H1 (cell line): ENCODE measurements around the gene MREG. TPM values are rescaled to one million over a fixed set of nuclear protein-coding genes. Genes with fewer than 3 reads are reported as not detected.

Experiments used
- CTCF ChIA-PET: fragments of 300-600 bp; sonication (Branson Sonifier 250); formaldehyde crosslinking; loops from one replicate; lab custom pipeline; 2021; ENCODE audit not compliant: partially characterized antibody; lab: Charles Lee
- POLR2A ChIA-PET: fragments of 300-600 bp; sonication (Branson Sonifier 250); formaldehyde crosslinking; loops from one replicate; lab custom pipeline; 2021; ENCODE audit warnings: inconsistent platforms; ENCODE audit not compliant: partially characterized antibody; lab: Charles Lee
- DNase-seq, 2 experiments: peaks; one replicate each; pipeline versions ENCODE4 v3.0.0 to v3.0.0-alpha.2; 2010 to 2022; ENCODE audit warnings: low spot score in 2 of 2, low read depth in 1 of 2, mixed read lengths in 1 of 2
- FAIRE-seq: peaks from 2 replicates; lab custom pipeline; 2011; peaks lifted over from hg19 to GRCh38; lab: Jason Lieb, UNC
- H2AFZ ChIP-seq: 2 replicates; pipeline ENCODE4 v1.8.1; 2012; ENCODE audit warnings: low read length, inconsistent platforms
- H2AK5ac ChIP-seq: 2 replicates; pipeline ENCODE4 v1.6.1; 2013; ENCODE audit warnings: low read depth, low read length
- H2BK120ac ChIP-seq: replicated peaks from 2 replicates; pipeline ENCODE3; 2013; ENCODE audit warnings: low read depth, low read length, inconsistent platforms
- H2BK12ac ChIP-seq: 2 replicates; pipeline ENCODE4 v1.6.1; 2013; ENCODE audit warnings: low read depth, low read length
- H2BK15ac ChIP-seq: 2 replicates; pipeline ENCODE4 v1.6.1; 2013; ENCODE audit warnings: low read length
- H2BK20ac ChIP-seq: 2 replicates; pipeline ENCODE4 v1.6.1; 2013; ENCODE audit warnings: low read length
- H2BK5ac ChIP-seq: 2 replicates; pipeline ENCODE4 v1.6.1; 2013; ENCODE audit warnings: low read depth, low read length
- H3K14ac ChIP-seq: 2 replicates; pipeline ENCODE4 v1.6.1; 2013; ENCODE audit warnings: inconsistent platforms; ENCODE audit not compliant: insufficient read length
- H3K18ac ChIP-seq: 2 replicates; pipeline ENCODE4 v1.6.1; 2013; ENCODE audit warnings: low read length; ENCODE audit errors: extremely low read depth
- H3K23ac ChIP-seq: 2 replicates; pipeline ENCODE4 v1.6.1; 2013; ENCODE audit warnings: inconsistent platforms; ENCODE audit not compliant: insufficient read length
- H3K23me2 ChIP-seq: 2 replicates; pipeline ENCODE4 v1.6.1; 2013; ENCODE audit warnings: low read depth, low read length
- H3K27ac ChIP-seq: 2 replicates; pipeline ENCODE4 v1.6.1; 2011; ENCODE audit warnings: low read depth, low read length, inconsistent platforms
- H3K27me3 ChIP-seq, 4 experiments: replicated peaks in 1 of 4; 1 replicate in 1 of 4; 2 replicates in 3 of 4; pipeline versions ENCODE4 v1.6.1 to v1.8.1; 2011 to 2013; ENCODE audit warnings: low read length in 3 of 4, mild to moderate bottlenecking in 3 of 4, inconsistent platforms in 2 of 4, mixed read lengths in 2 of 4, moderate library complexity in 1 of 4; ENCODE audit not compliant: control insufficient read depth in 3 of 4, insufficient read depth in 3 of 4; ENCODE audit errors: extremely low read depth in 1 of 4
- H3K36me3 ChIP-seq, 4 experiments: 2 replicates each; pipeline versions ENCODE4 v1.6.1 to v1.8.1; 2011 to 2013; ENCODE audit warnings: mild to moderate bottlenecking in 4 of 4, low read length in 3 of 4, moderate library complexity in 2 of 4, control low read depth in 1 of 4, inconsistent platforms in 1 of 4; ENCODE audit not compliant: insufficient read depth in 4 of 4, control insufficient read depth in 2 of 4
- H3K4ac ChIP-seq: replicated peaks from 2 replicates; pipeline ENCODE3; 2013; ENCODE audit warnings: low read length, low read depth, mixed read lengths, inconsistent platforms; ENCODE audit not compliant: insufficient read length
- H3K4me1 ChIP-seq, 4 experiments: replicated peaks in 1 of 4; 1 replicate in 1 of 4; 2 replicates in 3 of 4; pipeline versions ENCODE4 v1.6.1 to v1.8.1; 2011 to 2013; ENCODE audit warnings: low read length in 3 of 4, inconsistent platforms in 2 of 4, mixed read lengths in 1 of 4; ENCODE audit not compliant: insufficient read depth in 4 of 4, control insufficient read depth in 3 of 4
- H3K4me2 ChIP-seq, 2 experiments: 2 replicates each; pipeline versions ENCODE4 v1.6.1 to v1.8.1; 2011 to 2013; ENCODE audit warnings: low read depth in 2 of 2, low read length in 2 of 2, control low read depth in 1 of 2, inconsistent platforms in 1 of 2, mild to moderate bottlenecking in 1 of 2; ENCODE audit not compliant: insufficient read depth in 1 of 2
- H3K4me3 ChIP-seq, 4 experiments: fragments of 200-600, 300-600 bp in 1 of 4; sonication (generic), shearing (Covaris generic), sonication (Bioruptor Twin) in 1 of 4; 2 replicates each; pipeline versions ENCODE4 v1.5.1 to v1.8.1; 2011 to 2016; ENCODE audit warnings: low read length in 4 of 4, low read depth in 3 of 4, control low read depth in 2 of 4, inconsistent platforms in 2 of 4, mild to moderate bottlenecking in 2 of 4, mixed read lengths in 1 of 4, moderate library complexity in 1 of 4; ENCODE audit not compliant: insufficient read depth in 2 of 4; ENCODE audit errors: extremely low read depth in 1 of 4
- H3K56ac ChIP-seq: replicated peaks from 2 replicates; pipeline ENCODE3; 2013; ENCODE audit warnings: low read depth, mild to moderate bottlenecking, mixed read lengths, low read length, inconsistent platforms; ENCODE audit not compliant: insufficient read length
- H3K79me1 ChIP-seq: 2 replicates; pipeline ENCODE4 v1.6.1; 2013; ENCODE audit warnings: low read depth, low read length, control low read depth
- H3K79me2 ChIP-seq, 2 experiments: 2 replicates each; pipeline versions ENCODE4 v1.6.1 to v1.8.1; 2012 to 2013; ENCODE audit warnings: low read length in 2 of 2, mild to moderate bottlenecking in 2 of 2, inconsistent platforms in 1 of 2; ENCODE audit not compliant: insufficient read depth in 2 of 2, control insufficient read depth in 1 of 2
- H3K9ac ChIP-seq, 4 experiments: replicated peaks in 1 of 4; 1 replicate in 1 of 4; 2 replicates in 3 of 4; pipeline versions ENCODE4 v1.6.1 to v1.8.1; 2011 to 2013; ENCODE audit warnings: low read depth in 3 of 4, low read length in 3 of 4, control low read depth in 2 of 4, mild to moderate bottlenecking in 2 of 4, moderate library complexity in 2 of 4, inconsistent platforms in 1 of 4; ENCODE audit errors: extremely low read depth in 1 of 4
- H3K9me3 ChIP-seq, 2 experiments: 2 replicates each; pipeline versions ENCODE4 v1.6.1 to v1.8.1; 2012 to 2013; ENCODE audit warnings: mild to moderate bottlenecking in 2 of 2, moderate library complexity in 2 of 2, control low read depth in 1 of 2, inconsistent platforms in 1 of 2, low read depth in 1 of 2, low read length in 1 of 2, mixed read lengths in 1 of 2; ENCODE audit not compliant: insufficient read depth in 2 of 2
- H4K20me1 ChIP-seq, 2 experiments: replicated peaks in 1 of 2; 2 replicates each; pipeline versions ENCODE3 to v1.8.1; 2011 to 2013; ENCODE audit warnings: inconsistent platforms in 2 of 2, low read length in 2 of 2, mild to moderate bottlenecking in 1 of 2; ENCODE audit not compliant: insufficient read depth in 2 of 2, control insufficient read depth in 1 of 2
- H4K5ac ChIP-seq: 2 replicates; pipeline ENCODE4 v1.6.1; 2013; ENCODE audit warnings: low read length, low read depth, mixed read lengths, inconsistent platforms; ENCODE audit not compliant: insufficient read length
- H4K8ac ChIP-seq: 2 replicates; pipeline ENCODE4 v1.8.0; 2013; ENCODE audit warnings: mild to moderate bottlenecking, moderate library complexity, low read length, inconsistent platforms; ENCODE audit not compliant: insufficient read depth; ENCODE audit errors: extremely low read depth
- H4K91ac ChIP-seq: replicated peaks from 2 replicates; pipeline ENCODE3; 2013; ENCODE audit warnings: low read length, mixed read lengths, inconsistent platforms; ENCODE audit not compliant: insufficient read length
- SAP30 ChIP-seq: fragments of 300-600 bp; sonication (generic); IDR thresholded peaks from 2 replicates; pipeline ENCODE4 v1.7.1; 2012; ENCODE audit warnings: low read length, moderate library complexity, mild to moderate bottlenecking, inconsistent platforms; ENCODE audit not compliant: insufficient read depth, insufficient replicate concordance
- SIX5 ChIP-seq: IDR thresholded peaks from 2 replicates; pipeline ENCODE4 v1.6.1; 2011; ENCODE audit warnings: mild to moderate bottlenecking, low read depth, low read length
- SP4 ChIP-seq: IDR thresholded peaks from 2 replicates; pipeline ENCODE4 v1.6.1; 2012; ENCODE audit warnings: low read length, inconsistent platforms
- WGBS, 2 experiments: shearing (Covaris generic) in 1 of 2; methylation state at CpG; one replicate each; pipeline versions ENCODE4 v1.1.6 to v1.1.7; 2013 to 2015; ENCODE audit warnings: low lambda C conversion rate in 2 of 2, mixed read lengths in 2 of 2, inconsistent platforms in 1 of 2, low coverage in 1 of 2, missing lambda C conversion rate in 1 of 2; ENCODE audit not compliant: insufficient replicate concordance in 2 of 2, insufficient coverage in 1 of 2, insufficient read length in 1 of 2; ENCODE audit errors: extremely low coverage in 1 of 2, missing lambda C conversion rate in 1 of 2; 5-methylcytosine and 5-hydroxymethylcytosine counted together
- polyA plus RNA-seq, 7 experiments: library from polyadenylated mRNA; depleted of rRNA in 3 of 7; stranded (reverse) in 5 of 7; unstranded in 2 of 7; fragments of >200 nt in 5 of 7; fragments of 200-250 nt in 2 of 7; gene quantifications; 1 replicate in 5 of 7; 2 replicates in 1 of 7; 4 replicates in 1 of 7; pipeline versions ENCODE4 v1.2.1 to v1.2.3, GENCODE V29; 2011 to 2013; ENCODE audit warnings: missing spikeins in 2 of 7, mixed read lengths in 2 of 7
- total RNA-seq: library from RNA; stranded (reverse); fragmentation: NEBNext Ultra II Directional; extraction: Animal tissue kit (Norgen Biotek cat#: 25700); gene quantifications from 2 replicates; pipeline ENCODE4 v1.2.1, GENCODE V29; 2021

Gene MREG
- total and polyA plus RNA-seq, 2 of the 8 experiments (the other 6 are each of a cell fraction or from before 2014, with no cell fraction given): 7.5 to 31.9 TPM

DNA sequence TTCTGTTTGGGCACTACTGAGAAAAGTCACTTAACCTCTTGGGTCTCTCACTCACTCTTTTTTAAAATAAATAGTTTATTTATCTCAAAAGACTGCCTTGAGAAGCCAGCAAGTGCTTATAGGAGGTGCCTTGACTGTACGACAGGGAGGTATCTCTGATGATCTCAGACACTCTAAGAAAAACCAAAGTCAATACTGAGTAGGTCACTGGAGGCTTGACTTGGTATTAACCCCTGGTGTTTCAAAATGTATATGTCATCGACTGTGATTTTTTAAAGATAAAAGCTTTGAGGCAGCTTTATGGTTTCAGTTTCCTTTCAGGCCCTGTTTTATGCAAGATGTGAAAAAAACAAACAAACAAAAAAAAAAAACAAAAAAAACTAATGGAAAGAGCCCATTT, 33.7 kb downstream of the MREG start:
- no peak overlapping the region for H3K9ac ChIP-seq
- peaks cover 12% of the 10 kb centered on the region for H3K79me1 ChIP-seq
- H4K20me1 ChIP-seq: no peaks in the 10 kb centered on the region
- peaks cover 2 to 5% of the 10 kb centered on the region in 2 experiments for H3K9me3 ChIP-seq
- H2BK5ac ChIP-seq: no peak overlapping the region
- H2BK12ac ChIP-seq: no peak overlapping the region
- H2BK15ac ChIP-seq: no peak overlapping the region
- FAIRE-seq (no peak), DNase-seq (no peak)
- H4K91ac ChIP-seq: no peak overlapping the region
- H2BK20ac ChIP-seq: no peak overlapping the region
- no peak overlapping the region for H3K4me2 ChIP-seq
- H3K4me3 ChIP-seq: no peak overlapping the region
- no peak overlapping the region for H3K18ac ChIP-seq
- no peaks in the 10 kb centered on the region for H3K27me3 ChIP-seq
- H3K79me2 ChIP-seq: peaks cover 0 to 28% of the 10 kb centered on the region in 2 experiments; a peak in 2 of 4 replicates
- H2AFZ ChIP-seq: no peak overlapping the region
- no peak overlapping the region for H2AK5ac ChIP-seq
- POLR2A ChIA-PET: no interaction called here
- no peak overlapping the region for H3K14ac ChIP-seq
- H3K4ac ChIP-seq: no peak overlapping the region
- H3K23me2 ChIP-seq: no peaks in the 10 kb centered on the region; the same call in 1 of the 2 replicates
- H4K8ac ChIP-seq: no peak overlapping the region
- H3K56ac ChIP-seq: no peak overlapping the region
- no peak overlapping the region for H3K27ac ChIP-seq
- no peak overlapping the region for H3K23ac ChIP-seq
- peaks cover 0 to 12% (median 1%) of the 10 kb centered on the region in 4 experiments; a peak in 4 of 8 replicates for H3K36me3 ChIP-seq
- CTCF ChIA-PET: interaction anchor here (1.7 kb wide), 1 partner anchor 44 kb away, joined by 9 read pairs; no protein-coding TSS in a partner anchor
- no peak overlapping the region for H2BK120ac ChIP-seq
- H3K4me1 ChIP-seq: peaks cover 0 to under 1% (median 0%) of the 10 kb centered on the region in 4 experiments; a peak in 2 of 7 replicates
- WGBS, 2 experiments: 83% methylated on average over 2 of the region's 2 CpGs; no CpG with 5 or more reads in 1 of the 2 experiments
- no peak overlapping the region for H4K5ac ChIP-seq
- TF ChIP-seq SIX5 (no peak), SAP30 (no peak), SP4 (no peak)
